Stomach (tissue), 4 donors: ENCODE measurements around the gene SLC1A2.

ENCODE experiments used
- CTCF ChIP-seq, 7 experiments: fragments of 450-650 bp in 4 of 7; fragments of 200-600 bp in 3 of 7; sonication (generic) in 3 of 7; IDR thresholded peaks; one replicate each; pipeline ENCODE4 v1.5.1; 2016 to 2019; ENCODE audit warnings: antibody characterized with exemption in 7 of 7, control low read depth in 2 of 7, mild to moderate bottlenecking in 1 of 7
- POLR2A ChIP-seq, 4 donors: fragments of 450-650 bp; IDR thresholded peaks; one replicate each; pipeline ENCODE4 v1.6.1; 2016; ENCODE audit warnings: antibody characterized with exemption in 4 of 4, control low read depth in 2 of 4, mild to moderate bottlenecking in 1 of 4, moderate library complexity in 1 of 4
- POLR2AphosphoS5 ChIP-seq, 3 donors: sonication (generic); formaldehyde crosslinking; IDR thresholded peaks; one replicate each; pipeline ENCODE4 v1.6.1; 2016; ENCODE audit warnings: antibody characterized with exemption in 3 of 3

- TF ChIP-seq CTCF (IDR thresholded peaks at IDR 0.05) (no peak), POLR2A (IDR thresholded peaks at IDR 0.05) (no peak), POLR2AphosphoS5 (IDR thresholded peaks at IDR 0.05) (no peak)
These were observed 151.9 kb downstream of the SLC1A2 start for GRCh38 chr11:35267504-35267903.
